SK-N-SH treated with all-trans-retinoic acid at 6 μM for 48 hours (cell line): ENCODE data around the gene RBM34.

ENCODE experiments used
- ARNTL ChIP-seq: fragments of 450-650 bp; formaldehyde crosslinking; IDR thresholded peaks from 2 replicates; pipeline ENCODE4 v1.5.0; 2020; ENCODE audit warnings: low read depth, mild to moderate bottlenecking, moderate library complexity, borderline replicate concordance
- BACH2 ChIP-seq: fragments of 250-450 bp; sonication (Bioruptor Pico); IDR thresholded peaks from 2 replicates; pipeline ENCODE4 v1.9.0; 2021; ENCODE audit warnings: mild to moderate bottlenecking, borderline replicate concordance
- CSRNP3 ChIP-seq: fragments of 250-450 bp; sonication (Bioruptor Pico); IDR thresholded peaks from 2 replicates; pipeline ENCODE4 v1.5.1; 2021; ENCODE audit warnings: mild to moderate bottlenecking, moderate library complexity
- ISL1 ChIP-seq: fragments of 250-450 bp; sonication (Bioruptor Pico); IDR thresholded peaks from 2 replicates; pipeline ENCODE4 v2.1.2; 2022; ENCODE audit warnings: mild to moderate bottlenecking, moderate library complexity
- PATZ1 ChIP-seq: fragments of 250-450 bp; sonication (Bioruptor Pico); IDR thresholded peaks from 2 replicates; pipeline ENCODE4 v1.8.0; 2020; ENCODE audit warnings: mild to moderate bottlenecking, moderate library complexity, borderline replicate concordance
- SNAI2 ChIP-seq: fragments of 250-450 bp; sonication (Bioruptor Pico); IDR thresholded peaks from 2 replicates; pipeline ENCODE4 v1.5.0; 2020; ENCODE audit warnings: mild to moderate bottlenecking, moderate library complexity
- TCF4 ChIP-seq: fragments of 250-450 bp; sonication (Bioruptor Pico); IDR thresholded peaks from 2 replicates; pipeline ENCODE4 v1.8.0; 2021; ENCODE audit warnings: mild to moderate bottlenecking, moderate library complexity, borderline replicate concordance
- TOX ChIP-seq: fragments of 250-450 bp; sonication (Bioruptor Pico); IDR thresholded peaks from 2 replicates; pipeline ENCODE4 v1.8.0; 2021; ENCODE audit warnings: mild to moderate bottlenecking, moderate library complexity, borderline replicate concordance
- ZC3H10 ChIP-seq: fragments of 250-450 bp; sonication (Bioruptor Pico); IDR thresholded peaks from 2 replicates; pipeline ENCODE4 v1.5.1; 2021; ENCODE audit warnings: mild to moderate bottlenecking, moderate library complexity
- ZFP3 ChIP-seq: fragments of 250-450 bp; sonication (Bioruptor Pico); IDR thresholded peaks from 2 replicates; pipeline ENCODE4 v1.5.0; 2020; ENCODE audit warnings: mild to moderate bottlenecking, moderate library complexity
- ZFP30 ChIP-seq: fragments of 450-650 bp; formaldehyde crosslinking; IDR thresholded peaks from 2 replicates; pipeline ENCODE4 v1.5.0; 2022; ENCODE audit warnings: mild to moderate bottlenecking, moderate library complexity
- ZNF565 ChIP-seq: fragments of 450-650 bp; formaldehyde crosslinking; conservative IDR thresholded peaks from 2 replicates; pipeline ENCODE4 v1.5.0; 2020; ENCODE audit warnings: low read depth, mild to moderate bottlenecking, moderate library complexity
- ZNF70 ChIP-seq: fragments of 450-650 bp; formaldehyde crosslinking; IDR thresholded peaks from 2 replicates; pipeline ENCODE4 v1.5.0; 2020; ENCODE audit warnings: mild to moderate bottlenecking, moderate library complexity
- ZNF8 ChIP-seq: fragments of 450-650 bp; formaldehyde crosslinking; IDR thresholded peaks from 2 replicates; pipeline ENCODE4 v1.5.0; 2020; ENCODE audit warnings: mild to moderate bottlenecking, moderate library complexity

- TF ChIP-seq ZNF8 (CRISPR knock-in tag) (no peak), ARNTL (CRISPR knock-in tag) (no peak), PATZ1 (no peak), TCF4 (CRISPR knock-in tag) (no peak), ZC3H10 (CRISPR knock-in tag) (no peak), ZNF70 (CRISPR knock-in tag) (no peak), BACH2 (CRISPR knock-in tag) (no peak), ZFP3 (CRISPR knock-in tag) (no peak), ZNF565 (CRISPR knock-in tag) (no peak), TOX (CRISPR knock-in tag) (no peak), SNAI2 (CRISPR knock-in tag) (no peak), ISL1 (CRISPR knock-in tag) (no peak), ZFP30 (CRISPR knock-in tag) (no peak), CSRNP3 (CRISPR knock-in tag) (no peak)
Measured at GRCh38 chr1:235160957-235161684, at the start of gene RBM34.
